HG03439 (cell line): ENCODE results near the gene DAZAP1.
A peak's percentile ranks its signal among the peaks of the same experiment; 100 is the strongest.

ENCODE experiments used
- ATAC-seq: cut with Tn5 transposase; IDR thresholded peaks from one replicate; pipeline ENCODE4 v1.9.1; 2021; ENCODE audit warnings: mild to moderate bottlenecking, moderate library complexity; ENCODE audit not compliant: unreplicated experiment

Gene DAZAP1

DNA sequence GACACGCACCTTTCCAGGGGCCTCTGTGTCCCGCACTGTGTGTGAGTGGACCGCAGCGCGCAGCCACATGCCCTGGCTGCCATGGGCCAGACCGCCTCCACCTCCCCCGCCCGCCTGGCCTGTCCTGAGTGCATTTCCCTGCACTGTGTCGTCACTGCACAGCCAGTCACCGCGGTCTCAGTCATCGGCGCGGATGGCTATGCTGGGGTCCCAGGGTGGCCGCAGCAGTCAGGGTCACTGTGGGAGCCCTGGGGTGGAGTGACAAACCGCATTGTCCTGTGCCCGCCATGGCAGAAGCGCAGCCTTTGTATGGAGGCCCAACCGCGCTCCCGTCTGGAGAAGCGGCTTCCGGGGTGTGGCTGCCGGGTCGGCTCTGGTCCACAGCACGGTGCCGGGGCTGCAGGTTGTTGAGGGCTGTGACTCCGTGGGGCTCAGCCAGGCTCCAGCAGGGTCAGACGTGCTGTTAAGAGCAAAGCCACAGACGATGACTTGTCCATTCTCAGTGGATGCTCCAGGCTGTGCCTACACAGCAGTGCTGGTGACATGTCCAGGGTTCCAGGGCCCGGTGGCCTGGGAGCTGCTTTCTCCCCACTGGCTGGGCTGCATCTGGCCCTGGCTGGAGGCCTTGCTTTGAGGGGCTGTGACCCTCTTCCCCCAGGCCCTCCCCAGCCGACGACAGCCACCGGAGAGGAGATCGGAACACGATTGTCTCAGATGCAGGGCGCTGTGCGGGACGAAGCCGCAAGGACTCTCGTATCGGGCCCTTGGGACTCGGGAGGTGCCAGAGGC lies 30.0 kb upstream of the DAZAP1 start:
- ATAC-seq, result no peak

DNA sequence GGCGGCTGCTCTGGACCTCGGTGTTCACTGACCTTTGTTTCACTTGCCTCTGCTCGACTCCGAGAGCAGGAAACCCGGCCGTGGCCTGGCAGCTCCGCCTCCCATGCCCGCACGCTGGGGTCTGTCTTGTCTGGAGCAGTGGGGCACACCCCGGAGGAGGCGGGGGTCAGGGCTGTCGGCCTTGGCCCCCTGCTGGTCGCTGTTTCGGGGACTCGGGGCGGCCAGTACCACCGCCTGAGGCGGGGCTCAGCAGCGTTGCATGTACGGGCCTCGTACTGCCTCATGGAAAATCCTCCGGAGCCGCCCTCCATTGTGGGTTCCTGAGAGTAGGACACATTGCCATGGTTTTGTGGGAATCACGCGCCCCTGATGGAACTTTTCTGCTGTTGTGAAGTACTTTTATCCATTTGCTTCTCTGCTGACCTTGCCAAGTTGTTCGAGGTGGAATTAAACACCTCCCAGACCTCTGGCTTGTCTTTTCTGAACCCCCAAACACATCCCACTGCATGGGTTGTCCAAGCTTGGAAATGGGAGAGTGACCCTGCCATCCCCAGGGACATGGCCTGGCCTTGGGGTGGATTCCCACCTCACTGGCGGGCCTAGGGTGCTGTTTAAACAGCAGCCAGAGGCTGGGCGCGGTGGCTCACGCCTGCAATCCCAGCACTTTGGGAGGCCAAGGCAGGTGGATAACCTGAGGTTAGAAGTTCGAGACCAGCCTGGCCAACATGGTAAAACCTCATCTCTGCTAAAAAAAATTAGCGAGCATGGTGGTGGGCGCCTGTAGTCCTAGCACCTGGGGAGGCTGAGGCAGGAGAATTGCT lies 29.2 kb upstream of the DAZAP1 start:
- ATAC-seq, result no peak

DNA sequence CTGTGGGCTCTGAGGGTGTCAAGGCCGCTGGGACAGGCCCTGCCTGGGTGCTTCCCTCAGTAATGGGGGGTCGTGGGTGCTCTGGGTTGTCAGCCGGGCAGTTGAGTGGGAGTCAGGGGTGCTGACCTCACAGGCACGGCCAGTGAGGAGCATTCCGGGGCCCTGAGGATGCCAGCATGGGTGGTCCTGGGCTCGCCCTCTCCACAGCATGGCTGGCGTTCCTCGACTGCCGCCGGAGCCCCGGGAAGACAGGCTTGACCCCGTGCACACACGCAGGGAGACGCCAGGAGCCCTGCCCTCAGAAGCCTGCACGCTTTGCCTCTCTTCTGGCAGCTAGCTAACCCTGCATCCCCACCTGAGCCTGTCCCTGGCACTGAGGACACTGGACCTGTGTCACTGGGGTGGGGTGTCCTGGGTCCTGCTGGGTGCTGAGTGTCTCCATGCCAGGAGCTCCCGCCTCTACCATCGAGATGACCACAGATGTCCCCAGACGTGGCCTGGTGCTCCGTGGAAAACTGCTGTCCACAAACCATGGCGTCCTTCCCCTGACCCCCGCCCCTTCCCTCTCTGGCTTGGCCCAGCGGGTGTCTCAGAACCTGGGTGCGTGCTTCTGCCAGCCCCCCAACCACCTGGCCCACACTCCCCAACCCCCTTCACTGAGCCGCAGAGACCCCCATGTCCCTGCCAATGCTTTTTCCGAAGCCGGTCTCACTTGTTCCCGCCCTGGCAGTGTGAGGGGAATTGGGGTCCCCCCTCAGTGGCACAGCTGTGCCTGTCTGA lies 28.1 kb upstream of the DAZAP1 start:
- ATAC-seq, result no peak

DNA sequence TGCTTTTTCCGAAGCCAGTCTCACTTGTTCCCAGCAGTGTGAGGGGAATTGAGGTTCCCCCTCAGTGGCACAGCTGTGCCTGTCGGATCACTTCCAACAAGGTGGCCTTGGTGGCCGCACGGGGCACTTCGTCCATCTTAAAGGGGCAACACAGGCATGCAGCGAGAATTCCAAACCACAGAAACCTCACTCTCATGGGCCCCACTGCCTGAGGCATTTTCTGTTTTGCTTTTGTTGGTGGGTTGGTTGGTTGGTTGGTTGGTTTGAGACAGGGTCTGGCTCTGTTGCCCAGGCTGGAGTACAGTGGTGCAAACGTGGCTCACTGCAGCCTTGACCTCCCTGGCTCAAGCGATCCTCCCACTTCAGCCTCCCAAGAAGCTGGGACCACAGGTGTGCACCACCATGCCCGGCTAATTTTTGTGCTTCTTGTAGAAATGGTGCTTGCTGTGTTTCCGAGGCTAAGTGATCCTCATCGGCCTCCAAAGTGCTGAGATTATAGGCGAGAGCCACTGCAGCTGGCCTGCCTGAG lies 27.4 kb upstream of the DAZAP1 start:
- no peak for ATAC-seq

DNA sequence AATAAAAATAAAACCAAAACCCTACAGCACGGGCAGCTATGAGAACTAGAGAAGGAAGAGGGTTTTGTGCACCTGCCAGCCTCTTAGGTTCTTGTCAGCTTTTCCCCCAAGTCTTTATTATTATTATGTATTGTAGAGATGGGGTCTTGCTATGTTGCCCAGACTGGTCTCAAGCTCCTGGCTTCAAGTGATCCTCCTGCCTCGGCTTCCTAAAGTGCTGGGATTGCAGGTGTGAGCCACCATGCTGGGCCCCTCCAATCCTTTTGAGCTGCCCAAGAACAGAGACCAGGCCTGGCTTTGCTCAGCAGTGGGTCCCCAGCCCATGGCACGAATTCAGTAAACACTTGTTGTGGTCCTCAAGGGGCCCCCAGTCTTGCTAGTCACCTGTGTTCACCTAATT lies 25.1 kb upstream of the DAZAP1 start:
- no peak for ATAC-seq

DNA sequence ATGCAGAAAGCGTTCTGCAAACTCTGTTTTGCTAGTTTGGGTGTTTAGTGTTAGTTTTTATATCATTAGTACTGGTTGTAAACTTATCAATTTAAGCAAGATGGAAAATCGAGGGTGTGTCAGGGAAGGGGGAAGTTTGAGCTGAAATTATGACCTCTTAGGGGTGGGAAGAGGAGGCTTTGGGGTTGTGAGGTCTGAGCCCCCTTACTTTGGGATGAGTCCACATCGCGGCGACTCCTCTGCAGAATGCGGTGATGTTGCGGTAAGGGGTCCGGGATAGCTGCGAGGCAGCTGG lies 24.4 kb upstream of the DAZAP1 start:
- no peak for ATAC-seq

DNA sequence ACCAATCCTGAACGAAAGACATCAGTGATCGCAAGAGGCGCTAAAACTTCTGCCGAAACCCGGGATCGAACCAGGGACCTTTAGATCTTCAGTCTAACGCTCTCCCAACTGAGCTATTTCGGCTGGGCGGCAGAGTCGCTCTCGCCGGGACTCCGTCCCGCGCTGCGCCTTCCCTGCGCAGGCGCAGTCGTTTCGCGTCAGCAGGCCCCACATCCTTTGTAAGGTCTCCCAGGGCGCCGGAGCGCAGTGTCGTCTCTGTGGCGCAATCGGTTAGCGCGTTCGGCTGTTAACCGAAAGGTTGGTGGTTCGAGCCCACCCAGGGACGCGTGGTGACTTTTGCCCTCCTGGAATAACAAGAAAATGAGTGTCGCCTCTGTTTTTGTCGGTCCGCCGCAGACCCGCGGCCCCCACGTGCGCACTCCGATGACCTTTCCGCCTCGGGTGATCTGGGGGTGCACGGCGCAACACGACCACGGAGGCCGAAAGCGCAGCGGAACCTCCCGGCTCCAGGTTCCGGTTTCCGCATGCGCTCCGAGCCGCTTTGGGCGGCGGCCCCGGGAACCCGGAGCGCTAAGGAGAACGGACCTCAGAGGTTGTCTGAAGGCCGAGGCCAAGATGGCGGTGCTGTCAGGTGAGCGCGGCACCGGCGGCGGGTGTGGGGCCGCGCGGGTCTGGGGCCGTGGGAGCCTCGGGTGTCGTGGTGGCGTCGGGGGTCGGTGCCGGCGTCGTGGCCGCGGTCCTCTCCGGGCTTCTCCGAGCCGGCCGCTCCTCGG lies 23.9 kb upstream of the DAZAP1 start, which contains the start of gene NDUFS7:
Gene NDUFS7 (plus strand): TSS at position 596 of the 773 bp plus-strand sequence. CDS start 20 bp downstream, at position 616.
- peak; percentile 75 for ATAC-seq

DNA sequence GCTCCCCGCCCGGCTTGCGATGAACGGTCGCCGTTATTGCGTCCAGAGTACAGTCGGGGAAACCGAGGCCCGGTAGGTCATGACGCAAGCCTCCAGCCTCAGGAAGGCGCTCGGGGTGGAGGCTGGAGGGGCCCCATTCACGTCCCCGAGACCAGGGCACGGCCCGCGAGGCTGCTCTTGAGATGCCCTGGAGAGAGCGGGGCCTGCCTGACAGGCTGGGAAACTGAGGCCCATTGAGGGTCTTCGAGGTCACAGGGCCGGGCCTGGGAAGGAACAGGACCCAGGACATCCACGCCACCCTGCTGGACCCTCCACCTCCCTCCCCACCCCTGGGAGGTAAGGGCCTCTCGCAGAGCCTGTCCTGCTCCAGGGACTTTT lies 23.3 kb upstream of the DAZAP1 start:
- peak; percentile 11 for ATAC-seq

DNA sequence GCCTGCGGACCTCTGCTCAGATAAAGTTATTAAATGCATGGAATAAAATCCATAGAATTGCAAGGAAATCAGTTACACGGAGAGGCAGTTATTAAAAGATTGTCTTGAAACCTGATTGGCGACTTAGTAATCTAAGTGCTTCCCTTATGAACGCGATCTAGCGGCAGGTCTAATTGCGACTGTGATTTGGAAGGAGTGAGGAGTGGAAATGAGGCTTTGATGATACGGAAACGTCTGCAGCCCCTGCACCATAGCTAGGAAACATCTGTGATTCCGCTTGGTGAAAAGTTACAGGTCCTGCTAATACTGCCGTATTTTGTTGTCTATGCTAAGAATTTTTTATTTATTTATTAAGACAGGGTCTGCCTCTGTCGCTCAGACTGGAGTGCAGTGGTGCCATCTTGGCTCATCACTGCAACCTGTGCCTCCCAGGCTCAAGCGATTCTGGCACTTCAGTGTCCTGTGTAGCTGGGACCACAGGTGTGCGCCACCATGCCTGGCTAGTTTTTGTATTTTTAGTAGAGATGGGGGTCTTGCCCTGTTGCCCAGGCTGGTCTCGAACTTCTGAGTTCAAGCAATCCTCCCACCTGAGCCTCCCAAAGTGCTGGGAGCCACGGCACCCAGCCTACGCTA lies 22.8 kb upstream of the DAZAP1 start:
- ATAC-seq, result no peak

DNA sequence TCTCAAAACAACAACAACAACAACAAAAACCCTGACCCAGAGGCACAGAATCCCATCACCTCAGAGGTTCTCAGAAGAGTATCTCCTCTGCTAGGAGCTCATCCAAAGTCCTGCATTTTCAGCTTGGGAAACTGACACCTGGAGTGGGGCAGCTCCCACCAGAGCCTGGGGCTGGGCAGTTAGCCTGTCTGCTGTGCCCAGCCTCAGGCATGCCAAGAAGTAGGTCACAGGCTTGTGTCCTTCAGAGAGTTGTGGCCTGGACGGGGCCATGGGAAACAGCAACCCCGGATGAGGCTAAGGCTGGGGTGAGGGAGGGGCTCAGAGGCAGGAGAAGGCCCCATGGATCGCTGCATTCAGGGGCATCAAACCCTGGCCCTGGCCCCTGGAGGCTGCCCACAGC lies 21.6 kb upstream of the DAZAP1 start:
- no peak for ATAC-seq

DNA sequence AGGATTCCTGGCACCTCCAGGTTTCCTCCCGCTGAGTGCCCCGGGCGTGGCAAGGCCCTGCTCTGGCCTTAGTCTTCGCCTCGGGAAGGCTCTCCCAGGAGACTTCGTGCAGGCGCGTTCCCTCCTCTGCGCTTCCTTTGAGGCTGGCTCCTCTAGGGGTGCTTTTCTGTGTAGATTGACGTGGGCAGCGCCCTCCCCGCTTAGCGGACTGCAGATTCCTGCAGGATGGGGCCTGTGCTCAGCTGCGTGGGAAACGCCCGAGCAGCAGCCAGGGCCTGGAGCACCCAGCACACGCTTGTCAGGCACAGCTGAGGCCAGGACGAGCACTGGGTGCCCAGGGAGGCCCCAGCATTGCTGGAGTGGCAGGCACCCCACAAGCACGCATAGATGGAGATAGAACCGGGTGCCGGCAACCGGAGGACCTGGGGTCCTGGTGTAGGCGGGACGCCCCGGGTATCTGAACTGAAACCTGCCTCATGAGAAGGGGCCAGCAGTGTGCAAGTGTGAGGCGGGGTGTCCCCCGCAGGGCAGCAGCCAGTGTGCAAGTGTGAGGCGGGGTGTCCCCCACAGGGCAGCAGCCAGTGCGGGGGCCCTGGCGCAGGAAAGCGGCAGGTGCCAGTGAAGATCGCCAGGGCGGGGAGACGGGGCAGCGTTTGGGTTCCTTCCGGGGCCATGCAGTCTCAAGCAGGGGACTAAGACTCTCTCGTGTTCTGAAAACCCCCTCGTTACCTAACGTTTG lies 20.3 kb upstream of the DAZAP1 start:
- ATAC-seq, result no peak

DNA sequence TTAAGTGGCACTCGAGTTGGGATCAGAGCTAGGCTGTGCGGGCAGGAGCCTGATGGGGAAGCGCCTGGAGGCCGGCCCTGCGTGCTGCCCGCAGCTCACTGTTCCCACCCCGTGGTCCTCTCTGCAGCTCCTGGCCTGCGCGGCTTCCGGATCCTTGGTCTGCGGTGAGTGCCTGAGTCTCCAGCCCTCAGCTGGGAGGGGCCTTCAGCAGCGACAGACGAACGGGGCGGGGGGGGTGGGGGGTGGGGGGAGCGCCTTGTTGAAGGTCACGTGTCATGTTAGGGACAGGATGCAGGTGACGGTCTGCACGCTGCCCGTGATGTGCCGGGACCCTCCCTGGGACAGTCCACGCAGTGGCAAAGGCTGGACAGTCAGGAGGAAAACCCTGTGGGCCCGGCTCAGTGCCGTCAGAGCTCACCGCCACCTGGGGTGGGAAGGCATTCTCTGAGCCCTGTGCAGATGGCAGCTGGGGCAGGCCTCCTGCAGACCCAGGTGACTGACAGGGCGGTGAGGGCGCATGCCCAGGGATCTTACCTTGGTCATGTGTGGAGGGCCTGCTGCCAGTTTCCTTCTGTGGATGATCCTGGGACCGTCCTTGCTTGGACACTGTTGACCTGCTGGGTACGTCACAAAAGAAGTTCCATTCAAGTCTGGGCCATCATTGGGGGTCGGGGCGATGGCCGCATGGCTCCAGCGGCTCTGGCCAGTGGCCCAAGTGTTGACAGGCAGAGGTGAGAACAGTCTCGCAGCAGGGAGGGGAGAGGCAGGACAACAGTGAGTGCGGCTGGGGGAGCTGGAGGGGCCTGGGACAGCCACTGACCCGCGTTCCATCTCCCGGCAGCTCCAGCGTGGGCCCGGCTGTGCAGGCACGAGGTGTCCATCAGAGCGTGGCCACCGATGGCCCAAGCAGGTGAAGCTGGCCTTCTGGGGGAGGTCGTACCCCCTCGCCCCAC lies 19.4 kb upstream of the DAZAP1 start:
- ATAC-seq, result no peak

DNA sequence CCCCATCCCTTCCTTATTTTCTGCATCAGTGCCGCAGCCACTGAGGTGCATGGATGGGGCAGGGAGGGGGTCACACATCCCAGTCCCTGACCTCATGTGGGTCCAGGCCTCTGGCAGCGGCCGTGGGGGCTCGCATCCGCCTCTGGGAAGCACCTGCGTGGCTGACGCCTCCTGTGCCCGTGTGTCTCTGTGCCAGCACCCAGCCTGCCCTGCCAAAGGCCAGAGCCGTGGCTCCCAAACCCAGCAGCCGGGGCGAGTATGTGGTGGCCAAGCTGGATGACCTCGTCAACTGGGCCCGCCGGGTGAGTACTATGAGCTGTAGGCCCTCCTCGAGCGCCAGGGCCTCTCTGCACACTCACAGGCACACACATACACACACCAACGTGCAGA lies 18.8 kb upstream of the DAZAP1 start:
- ATAC-seq, result no peak

DNA sequence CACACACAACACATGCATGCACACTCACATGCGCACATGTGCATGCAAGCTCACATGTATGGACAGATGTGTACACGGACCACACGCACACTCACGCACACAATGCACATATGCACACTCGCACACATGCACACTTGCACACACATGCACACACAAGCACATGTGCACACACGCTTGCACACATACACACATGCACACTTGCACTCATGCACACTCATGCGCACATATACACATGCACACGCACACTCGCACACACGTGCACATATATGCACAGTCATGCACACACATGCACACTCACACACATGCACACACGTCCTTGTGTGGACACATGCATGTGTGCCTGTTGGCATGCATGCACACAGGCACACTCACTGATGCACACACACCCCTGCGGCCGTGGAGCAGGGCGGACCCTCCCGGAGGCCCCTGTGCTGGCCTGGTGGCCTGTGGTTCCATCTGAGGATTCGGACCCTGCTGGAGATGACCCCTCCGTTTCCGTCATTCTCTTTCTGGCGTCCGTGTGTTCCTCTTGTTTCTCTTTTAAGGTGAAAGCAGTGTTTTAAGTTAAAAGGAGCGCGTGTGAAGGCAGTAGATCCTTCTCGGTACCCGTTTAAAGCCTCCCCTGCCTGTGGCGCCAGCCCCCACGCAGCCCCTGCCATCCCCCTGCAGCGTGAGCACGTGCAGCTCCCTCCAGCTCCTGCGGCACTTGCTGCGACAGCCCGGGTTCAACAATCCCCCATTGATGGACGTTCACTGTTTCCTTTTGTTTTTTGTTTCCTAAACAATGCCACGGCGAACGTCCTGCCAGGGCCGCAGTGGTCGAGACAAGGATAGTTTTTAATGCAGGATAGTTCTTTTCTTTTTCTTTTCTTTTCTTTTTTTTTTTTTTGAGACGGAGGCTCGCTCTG lies 18.1 kb upstream of the DAZAP1 start:
- ATAC-seq, result no peak

DNA sequence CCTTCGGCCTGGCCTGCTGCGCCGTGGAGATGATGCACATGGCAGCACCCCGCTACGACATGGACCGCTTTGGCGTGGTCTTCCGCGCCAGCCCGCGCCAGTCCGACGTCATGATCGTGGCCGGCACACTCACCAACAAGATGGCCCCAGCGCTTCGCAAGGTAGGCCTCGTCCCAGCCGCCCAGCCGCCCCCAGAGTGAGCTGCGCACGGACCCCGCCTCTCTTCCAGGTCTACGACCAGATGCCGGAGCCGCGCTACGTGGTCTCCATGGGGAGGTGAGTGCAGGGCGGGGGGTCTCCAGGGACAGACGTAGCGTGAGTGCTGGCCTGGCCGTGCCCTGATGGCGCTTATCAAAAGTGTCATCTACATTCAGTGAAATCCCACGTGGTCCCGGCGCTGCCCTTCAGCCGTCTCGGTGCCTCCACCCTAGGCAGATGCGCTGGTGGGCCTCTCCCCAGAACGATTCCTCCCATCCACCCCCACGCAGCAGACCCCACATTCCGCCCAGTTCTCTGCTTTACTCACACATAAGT lies 16.4 kb upstream of the DAZAP1 start:
- no peak for ATAC-seq

DNA sequence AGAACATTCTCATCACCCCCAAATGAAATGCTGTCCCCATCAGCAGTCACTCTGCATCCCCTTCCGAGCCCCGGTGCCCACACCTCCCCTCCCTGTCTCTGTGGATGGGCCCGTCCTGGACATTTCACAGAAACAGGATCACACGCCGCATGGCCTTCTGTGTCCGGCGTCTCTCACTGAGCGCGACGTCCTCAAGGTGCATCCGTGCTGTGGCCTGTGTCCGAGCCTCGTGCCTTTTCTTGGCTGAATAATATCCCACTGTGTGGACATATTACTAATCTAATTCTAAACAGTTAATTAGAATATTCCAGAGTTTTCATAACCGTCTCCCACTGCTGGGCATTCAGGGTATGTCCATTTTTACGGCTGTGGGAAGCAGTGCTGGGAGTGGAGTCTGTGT lies 15.0 kb upstream of the DAZAP1 start:
- ATAC-seq, result no peak

DNA sequence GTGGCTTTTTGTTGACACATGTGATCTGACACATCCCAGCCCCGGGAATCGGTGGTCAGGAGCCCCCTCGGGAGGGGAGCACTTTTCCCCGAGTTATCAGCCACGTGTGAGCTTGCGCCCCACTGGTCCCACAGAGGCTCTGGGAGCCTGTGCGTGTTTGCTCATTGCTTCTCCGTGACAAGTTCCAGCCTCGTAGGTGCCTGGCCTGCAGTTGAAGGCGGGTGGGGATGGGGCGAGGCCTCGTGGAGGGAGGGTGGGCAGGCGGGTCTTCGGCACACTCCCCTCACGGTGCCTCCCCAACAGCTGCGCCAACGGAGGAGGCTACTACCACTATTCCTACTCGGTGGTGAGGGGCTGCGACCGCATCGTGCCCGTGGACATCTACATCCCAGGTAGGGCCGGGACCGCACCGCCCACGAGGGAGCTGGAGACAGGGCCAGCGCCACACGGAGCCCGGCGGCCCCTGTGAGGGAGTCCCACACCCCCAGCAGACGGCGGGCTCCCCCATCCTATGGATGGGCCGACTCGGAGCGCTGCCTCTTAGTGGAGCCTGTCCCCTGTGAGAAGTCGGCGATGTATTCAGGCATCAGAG lies 14.4 kb upstream of the DAZAP1 start:
- ATAC-seq, result no peak
